ENCODE data around the gene ATG9A.

Gene ATG9A

DNA sequence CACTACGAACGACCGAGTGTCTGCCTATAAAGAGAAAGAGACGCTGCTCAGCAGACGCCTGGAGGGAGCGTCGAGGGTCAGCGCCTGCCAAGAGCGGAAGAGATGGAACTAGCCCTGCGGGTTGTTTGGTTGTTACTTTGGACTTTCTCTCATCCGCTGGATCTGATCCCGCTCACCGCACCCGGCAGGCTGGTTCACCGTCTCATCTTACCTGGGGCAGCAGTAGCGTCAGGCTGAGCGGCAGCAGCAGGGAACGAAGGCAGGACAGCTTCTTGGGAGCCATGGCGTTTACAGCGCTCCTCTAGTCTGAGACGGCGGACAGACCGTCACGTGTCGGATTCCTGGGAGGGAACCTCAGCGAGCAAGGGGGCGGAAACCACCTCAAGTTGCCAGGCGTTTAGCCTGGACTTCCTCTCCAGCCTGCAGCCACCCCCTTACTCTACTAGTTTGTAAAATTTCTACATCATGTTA is 13.9 kb upstream of the ATG9A start:
- no peak overlapping the region for H3K27ac ChIP-seq (ENCODE audit: low read depth, low read length)
- peaks cover 19% of the 10 kb centered on the region for H3K36me3 ChIP-seq (ENCODE audit: control insufficient read depth, insufficient read depth, low read length)
- H3K4me1 ChIP-seq (ENCODE audit: control insufficient read depth, insufficient read depth, low read length), result peaks cover 7% of the 10 kb centered on the region
- no peaks in the 10 kb centered on the region for H3K9me3 ChIP-seq (ENCODE audit: control insufficient read depth, insufficient read depth, low read depth, low read length)
- H3K4me3 ChIP-seq (ENCODE audit: low read depth, low read length), result no peak overlapping the region
- no peaks in the 10 kb centered on the region for H3K27me3 ChIP-seq (ENCODE audit: control insufficient read depth, insufficient read depth, low read length)
- no peak overlapping the region for H3K9ac ChIP-seq (ENCODE audit: low read length)

DNA sequence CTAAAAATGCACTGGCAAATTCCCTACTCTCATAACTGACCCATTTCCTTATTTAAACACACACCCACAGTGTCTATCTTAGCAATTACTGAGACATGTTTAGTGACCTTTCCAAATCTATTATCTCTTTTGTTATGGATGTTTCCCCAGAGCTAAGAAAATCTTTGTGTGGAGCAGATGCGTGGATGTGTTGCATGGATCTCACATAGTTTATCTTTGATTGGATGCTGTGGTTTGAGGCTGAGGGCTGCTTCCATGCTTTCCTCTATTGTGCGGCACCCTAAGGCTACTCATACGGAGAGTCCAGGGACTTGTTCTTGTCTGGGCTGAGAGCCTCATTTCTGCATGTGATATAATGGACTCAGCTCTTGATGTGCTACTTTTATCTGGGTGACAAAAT is 4.9 kb upstream of the ATG9A start:
- H3K27ac ChIP-seq (ENCODE audit: low read depth, low read length), result no peak overlapping the region
- 0 out of 2 replicates have a peak, but pooled peaks cover 3% of the 10 kb centered on the region for H3K4me1 ChIP-seq (ENCODE audit: control insufficient read depth, insufficient read depth, low read length)
- H3K9me3 ChIP-seq (ENCODE audit: control insufficient read depth, insufficient read depth, low read depth, low read length), result no peaks in the 10 kb centered on the region
- no peak overlapping the region for H3K9ac ChIP-seq (ENCODE audit: low read length)
- peaks cover 71% of the 10 kb centered on the region for H3K36me3 ChIP-seq (ENCODE audit: control insufficient read depth, insufficient read depth, low read length)
- no peaks in the 10 kb centered on the region for H3K27me3 ChIP-seq (ENCODE audit: control insufficient read depth, insufficient read depth, low read length)
- no peak overlapping the region for H3K4me3 ChIP-seq (ENCODE audit: low read depth, low read length)

DNA sequence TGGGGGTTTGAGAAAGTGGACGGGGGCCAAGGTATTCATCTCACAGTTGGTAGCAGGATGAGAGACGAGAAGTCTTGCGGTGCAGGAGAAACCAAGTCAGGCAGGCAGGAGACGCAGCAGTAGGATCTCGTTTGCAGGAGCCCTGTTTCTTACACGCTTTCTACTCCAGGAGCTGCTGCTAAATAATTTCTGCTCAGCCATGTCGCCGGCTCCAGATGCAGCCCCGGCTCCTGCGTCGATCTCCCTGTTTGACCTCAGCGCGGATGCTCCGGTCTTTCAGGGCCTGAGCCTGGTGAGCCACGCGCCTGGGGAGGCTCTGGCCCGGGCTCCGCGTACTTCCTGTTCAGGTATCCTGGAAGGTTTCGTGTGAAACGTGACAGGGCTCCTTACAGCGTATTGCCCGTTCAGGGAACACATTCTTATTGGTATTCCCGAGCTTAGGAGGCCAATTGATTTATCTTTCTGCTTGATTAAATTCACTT is 664 bp upstream of the ATG9A start:
- peaks cover 52% of the 10 kb centered on the region for H3K36me3 ChIP-seq (ENCODE audit: control insufficient read depth, insufficient read depth, low read length)
- H3K4me1 ChIP-seq (ENCODE audit: control insufficient read depth, insufficient read depth, low read length), result peaks cover 11% of the 10 kb centered on the region; the same call in 1 of the 2 replicates
- H3K9ac ChIP-seq (ENCODE audit: low read length), result peak overlapping the region; percentile 72
- peak overlapping the region; percentile 74 for H3K4me3 ChIP-seq (ENCODE audit: low read depth, low read length)
- H3K27ac ChIP-seq (ENCODE audit: low read depth, low read length), result peak overlapping the region; percentile 8
- H3K9me3 ChIP-seq (ENCODE audit: control insufficient read depth, insufficient read depth, low read depth, low read length), result no peaks in the 10 kb centered on the region
- no peaks in the 10 kb centered on the region for H3K27me3 ChIP-seq (ENCODE audit: control insufficient read depth, insufficient read depth, low read length)

DNA sequence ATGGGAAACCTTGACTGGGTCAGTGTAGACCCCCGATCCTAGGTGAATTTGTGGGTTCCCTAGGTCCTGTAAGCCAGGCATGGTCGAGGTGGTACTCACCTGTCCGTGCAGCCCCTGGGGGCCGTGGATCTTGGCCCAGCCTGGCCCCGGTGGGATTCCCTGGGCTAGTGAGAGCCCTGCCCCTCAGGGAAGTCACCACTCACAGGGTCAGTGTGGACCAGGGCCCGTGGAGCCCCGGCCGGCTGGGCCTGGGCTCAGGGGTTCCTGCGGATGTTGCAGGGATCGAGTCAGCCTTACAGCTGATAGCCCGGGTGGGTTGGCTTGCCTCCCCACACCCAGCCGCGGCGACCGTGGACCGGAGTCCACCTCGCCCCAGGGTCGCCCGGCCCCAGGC is 528 bp downstream of the ATG9A start:
- Histone ChIP-seq H3K27ac (ENCODE audit: low read depth, low read length) (peak overlapping the region; percentile 60; the same call in 1 of the 2 replicates), H3K36me3 (ENCODE audit: control insufficient read depth, insufficient read depth, low read length) (peaks cover 52% of the 10 kb centered on the region), H3K9me3 (ENCODE audit: control insufficient read depth, insufficient read depth, low read depth, low read length) (no peaks in the 10 kb centered on the region), H3K27me3 (ENCODE audit: control insufficient read depth, insufficient read depth, low read length) (no peaks in the 10 kb centered on the region), H3K4me1 (ENCODE audit: control insufficient read depth, insufficient read depth, low read length) (peaks cover 11% of the 10 kb centered on the region; the same call in 1 of the 2 replicates), H3K4me3 (ENCODE audit: low read depth, low read length) (peak overlapping the region; percentile 74), H3K9ac (ENCODE audit: low read length) (peak overlapping the region; percentile 71)

DNA sequence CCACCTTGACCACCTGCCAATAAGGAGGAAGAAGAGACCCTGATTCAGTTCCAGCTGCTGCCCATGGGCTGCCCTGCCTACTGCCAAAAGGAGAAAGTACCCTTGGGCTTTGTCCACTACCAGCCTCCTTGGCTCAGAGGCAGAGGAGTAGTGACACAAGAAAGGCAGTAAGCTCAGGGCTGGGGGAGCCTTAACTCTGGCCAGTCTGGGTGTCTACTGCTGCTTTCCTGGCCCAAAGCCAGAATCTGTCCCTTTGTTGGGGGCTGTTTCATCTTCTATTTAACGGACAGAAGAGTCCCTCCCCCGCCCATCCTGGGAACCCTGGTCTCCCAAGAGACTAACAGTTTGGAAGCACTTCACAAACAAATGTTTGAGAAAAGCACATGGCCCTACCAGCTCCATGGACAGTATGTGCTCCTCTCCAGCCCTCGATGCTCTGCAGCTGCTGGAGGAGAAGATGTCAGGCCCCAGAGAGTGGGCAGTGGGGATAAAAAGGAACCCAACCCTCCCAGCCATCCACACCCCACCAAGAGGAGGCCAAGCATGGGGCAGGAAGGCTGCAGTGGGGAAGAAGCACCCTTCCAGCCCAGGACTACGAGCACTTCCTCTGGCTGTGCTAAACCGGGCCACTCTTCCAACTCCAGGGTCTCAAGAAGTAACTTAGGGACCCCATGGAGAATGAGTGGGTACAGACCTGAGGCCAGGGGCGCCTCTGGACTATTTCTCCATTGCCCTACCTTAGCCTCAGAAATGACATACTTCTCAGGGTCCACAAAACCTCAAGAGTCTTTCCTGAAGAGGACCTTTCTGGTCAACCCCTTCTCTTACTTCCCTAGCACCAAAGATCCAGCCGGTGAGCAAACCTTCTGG is 1.2 kb downstream of the ATG9A start:
- H3K27me3 ChIP-seq (ENCODE audit: control insufficient read depth, insufficient read depth, low read length), result no peaks in the 10 kb centered on the region
- no peaks in the 10 kb centered on the region for H3K9me3 ChIP-seq (ENCODE audit: control insufficient read depth, insufficient read depth, low read depth, low read length)
- peaks cover 52% of the 10 kb centered on the region for H3K36me3 ChIP-seq (ENCODE audit: control insufficient read depth, insufficient read depth, low read length)
- H3K27ac ChIP-seq (ENCODE audit: low read depth, low read length), result no peak overlapping the region; the same call in 1 of the 2 replicates
- peaks cover 11% of the 10 kb centered on the region; the same call in 1 of the 2 replicates for H3K4me1 ChIP-seq (ENCODE audit: control insufficient read depth, insufficient read depth, low read length)
- H3K9ac ChIP-seq (ENCODE audit: low read length), result peak overlapping the region; percentile 71
- H3K4me3 ChIP-seq (ENCODE audit: low read depth, low read length), result peak overlapping the region; percentile 74

DNA sequence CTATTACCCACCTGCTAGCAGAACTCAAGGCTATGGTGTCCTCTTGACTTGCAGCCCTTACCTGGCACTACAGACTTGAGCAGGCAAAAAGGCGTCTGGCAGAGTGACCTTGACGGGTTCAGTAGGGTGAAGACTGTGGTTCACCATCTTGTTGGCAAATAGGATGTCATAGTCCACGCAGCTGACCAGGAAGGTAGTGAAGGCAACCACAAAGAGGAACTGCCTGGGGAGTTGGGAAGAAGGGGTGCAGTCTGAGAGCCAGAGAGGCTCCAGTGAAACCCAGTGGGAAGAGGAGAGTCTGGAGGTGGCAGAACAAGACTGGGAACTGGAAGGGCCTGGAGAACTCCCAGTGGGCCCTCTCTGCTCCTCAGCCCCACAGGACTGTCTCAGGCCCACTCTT is 4.1 kb downstream of the ATG9A start:
- Histone ChIP-seq H3K36me3 (ENCODE audit: control insufficient read depth, insufficient read depth, low read length) (peaks cover 61% of the 10 kb centered on the region), H3K4me1 (ENCODE audit: control insufficient read depth, insufficient read depth, low read length) (peaks cover 8% of the 10 kb centered on the region; the same call in 1 of the 2 replicates), H3K27me3 (ENCODE audit: control insufficient read depth, insufficient read depth, low read length) (no peaks in the 10 kb centered on the region), H3K9ac (ENCODE audit: low read length) (no peak overlapping the region), H3K27ac (ENCODE audit: low read depth, low read length) (no peak overlapping the region), H3K9me3 (ENCODE audit: control insufficient read depth, insufficient read depth, low read depth, low read length) (no peaks in the 10 kb centered on the region), H3K4me3 (ENCODE audit: low read depth, low read length) (no peak overlapping the region)

GRCh38 chr2:219223831-219224610 is 5.4 kb downstream of the ATG9A start:
- Histone ChIP-seq H3K4me3 (ENCODE audit: low read depth, low read length) (no peak overlapping the region), H3K27me3 (ENCODE audit: control insufficient read depth, insufficient read depth, low read length) (no peaks in the 10 kb centered on the region), H3K9ac (ENCODE audit: low read length) (no peak overlapping the region), H3K9me3 (ENCODE audit: control insufficient read depth, insufficient read depth, low read depth, low read length) (no peaks in the 10 kb centered on the region), H3K4me1 (ENCODE audit: control insufficient read depth, insufficient read depth, low read length) (peaks cover 13% of the 10 kb centered on the region; the same call in 1 of the 2 replicates), H3K27ac (ENCODE audit: low read depth, low read length) (no peak overlapping the region), H3K36me3 (ENCODE audit: control insufficient read depth, insufficient read depth, low read length) (peaks cover 64% of the 10 kb centered on the region)

GRCh38 chr2:219221957-219222518 is 7.4 kb downstream of the ATG9A start:
- H3K36me3 ChIP-seq (ENCODE audit: control insufficient read depth, insufficient read depth, low read length), result peaks cover 64% of the 10 kb centered on the region
- no peak overlapping the region for H3K9ac ChIP-seq (ENCODE audit: low read length)

GRCh38 chr2:219220652-219221402 is 8.6 kb downstream of the ATG9A start:
- Histone ChIP-seq H3K9me3 (ENCODE audit: control insufficient read depth, insufficient read depth, low read depth, low read length) (no peaks in the 10 kb centered on the region), H3K27ac (ENCODE audit: low read depth, low read length) (no peak overlapping the region), H3K9ac (ENCODE audit: low read length) (no peak overlapping the region), H3K27me3 (ENCODE audit: control insufficient read depth, insufficient read depth, low read length) (no peaks in the 10 kb centered on the region), H3K4me1 (ENCODE audit: control insufficient read depth, insufficient read depth, low read length) (peaks cover 18% of the 10 kb centered on the region), H3K4me3 (ENCODE audit: low read depth, low read length) (no peak overlapping the region), H3K36me3 (ENCODE audit: control insufficient read depth, insufficient read depth, low read length) (peaks cover 59% of the 10 kb centered on the region)

More at GRCh38 chr2:219221957-219222518, 7.4 kb downstream of the ATG9A start:
- Histone ChIP-seq H3K27ac (ENCODE audit: low read depth, low read length) (no peak overlapping the region), H3K27me3 (ENCODE audit: control insufficient read depth, insufficient read depth, low read length) (no peaks in the 10 kb centered on the region), H3K4me1 (ENCODE audit: control insufficient read depth, insufficient read depth, low read length) (peaks cover 10% of the 10 kb centered on the region; the same call in 1 of the 2 replicates), H3K4me3 (ENCODE audit: low read depth, low read length) (no peak overlapping the region), H3K9me3 (ENCODE audit: control insufficient read depth, insufficient read depth, low read depth, low read length) (no peaks in the 10 kb centered on the region)
